Activated CD4-positive, alpha-beta T cell treated with anti-CD3 and anti-CD28 coated beads, Interleukin-2, amount 10 ng/mL, durations not matched to agents 7 days and 5 days (primary cell): ENCODE results near the gene MKNK2. TPM values are rescaled to one million over a fixed set of nuclear protein-coding genes. Genes with fewer than 3 reads are reported as not detected.

Source experiments
- CTCF ChIA-PET: fragments of 350-600 bp; sonication (Branson Sonifier 250); formaldehyde crosslinking; loops from one replicate; lab custom pipeline; 2021; ENCODE audit warnings: antibody characterized with exemption; lab: Charles Lee
- POLR2A ChIA-PET: fragments of 350-600 bp; sonication (Branson Sonifier 250); formaldehyde crosslinking; loops from one replicate; lab custom pipeline; 2021; ENCODE audit warnings: antibody characterized with exemption; lab: Charles Lee
- DNase-seq: peaks from one replicate; pipeline ENCODE4 v3.0.0-alpha.2; 2020
- H3K27ac Mint-ChIP-seq: one replicate; pipeline ENCODE4 v1.8.0; 2021; ENCODE audit warnings: mild to moderate bottlenecking, moderate library complexity, mixed read lengths
- H3K27me3 Mint-ChIP-seq: one replicate; pipeline ENCODE4 v1.8.0; 2021; ENCODE audit warnings: mixed read lengths
- H3K36me3 Mint-ChIP-seq: one replicate; pipeline ENCODE4 v1.8.0; 2021; ENCODE audit warnings: low read depth, mixed read lengths
- H3K4me1 Mint-ChIP-seq: one replicate; pipeline ENCODE4 v1.8.0; 2021; ENCODE audit warnings: mixed read lengths
- H3K4me3 Mint-ChIP-seq: one replicate; pipeline ENCODE4 v1.8.0; 2021; ENCODE audit warnings: mild to moderate bottlenecking, moderate library complexity, mixed read lengths
- H3K9me3 Mint-ChIP-seq: one replicate; pipeline ENCODE4 v1.8.0; 2021; ENCODE audit warnings: mixed read lengths
- total RNA-seq, 2 experiments: library from RNA; stranded (reverse); gene quantifications; one replicate each; pipeline ENCODE4 v1.2.3, GENCODE V29; 2021

The MKNK2 gene
- total RNA-seq, 2 experiments from 2014 or later, result 198 to 228 TPM

- Mint-ChIP-seq H3K4me1 (peaks cover 55% of the 10 kb centered on the region), H3K36me3 (peaks cover 6% of the 10 kb centered on the region), H3K27ac (peak overlapping the region; percentile 91), H3K4me3 (peak overlapping the region; percentile 68), H3K27me3 (no peaks in the 10 kb centered on the region), H3K9me3 (no peaks in the 10 kb centered on the region)
- peak; percentile 58 for DNase-seq
- ChIA-PET CTCF (interaction anchor here (0.8 to 1.7 kb wide), 10 partner anchors 9 to 194 kb away, joined by 3 to 12 read pairs (median 4); no protein-coding TSS in a partner anchor), POLR2A (interaction anchor here (0.5 to 1.4 kb wide), 4 partner anchors 10 to 143 kb away, joined by 3 to 9 read pairs (median 4); no protein-coding TSS in a partner anchor)
Measured at GRCh38 chr19:2051773-2052704, 995 bp upstream of the MKNK2 start.

- no peak for DNase-seq
- Mint-ChIP-seq H3K9me3 (no peaks in the 10 kb centered on the region), H3K36me3 (peaks cover 6% of the 10 kb centered on the region), H3K27ac (peak overlapping the region; percentile 82), H3K27me3 (no peaks in the 10 kb centered on the region), H3K4me1 (peaks cover 48% of the 10 kb centered on the region), H3K4me3 (peak overlapping the region; percentile 83)
- POLR2A ChIA-PET, result no interaction called here
- CTCF ChIA-PET, result no interaction called here
Measured at GRCh38 chr19:2050349-2050990, 574 bp downstream of the MKNK2 start.

DNA sequence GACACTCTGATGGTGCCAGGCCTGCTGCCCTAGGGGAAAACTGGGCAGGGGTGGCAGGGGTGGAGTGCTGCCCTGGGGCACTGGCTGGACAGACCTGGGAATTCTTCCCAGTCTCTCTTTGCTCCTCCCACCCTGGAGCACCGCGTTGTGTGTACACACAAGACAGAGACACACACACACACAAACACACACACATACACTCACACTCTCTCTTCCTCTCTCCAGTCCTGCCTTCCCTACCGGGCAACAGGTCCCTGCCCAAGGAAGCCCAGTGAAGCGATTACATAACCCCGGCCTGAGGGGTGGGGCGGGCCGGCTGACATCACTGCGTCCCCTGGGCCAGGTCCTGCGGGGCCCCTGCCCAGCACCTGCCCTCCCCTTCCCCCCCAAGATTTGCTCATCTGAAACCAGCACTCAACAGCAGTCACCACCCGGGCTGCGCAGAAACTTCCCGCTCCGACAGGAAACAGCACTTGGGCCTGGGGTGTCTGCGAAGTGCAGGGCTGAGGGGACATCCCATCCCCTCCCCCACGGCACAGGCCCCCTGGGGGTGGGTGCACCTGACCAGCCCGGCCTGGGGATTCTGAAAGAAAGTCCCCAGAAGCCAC lies 1.2 kb downstream of the MKNK2 start:
- DNase-seq, result peak; percentile 74
- Mint-ChIP-seq H3K36me3 (peaks cover 6% of the 10 kb centered on the region), H3K4me1 (peaks cover 44% of the 10 kb centered on the region), H3K9me3 (no peaks in the 10 kb centered on the region), H3K4me3 (peak overlapping the region; percentile 83), H3K27me3 (no peaks in the 10 kb centered on the region), H3K27ac (peak overlapping the region; percentile 82)
- ChIA-PET POLR2A (no interaction called here), CTCF (no interaction called here)

GRCh38 chr19:2048959-2049740 lies 1.9 kb downstream of the MKNK2 start:
- peak overlapping the region; percentile 83 for H3K4me3 Mint-ChIP-seq
- H3K27ac Mint-ChIP-seq, result peak overlapping the region; percentile 82
- POLR2A ChIA-PET, result no interaction called here
- H3K36me3 Mint-ChIP-seq, result peaks cover 6% of the 10 kb centered on the region
- peaks cover 40% of the 10 kb centered on the region for H3K4me1 Mint-ChIP-seq
- H3K9me3 Mint-ChIP-seq, result no peaks in the 10 kb centered on the region
- H3K27me3 Mint-ChIP-seq, result no peaks in the 10 kb centered on the region
- no peak for DNase-seq
- CTCF ChIA-PET, result interaction anchor here (0.6 to 1.7 kb wide), 3 partner anchors 17 to 79 kb away, joined by 3 to 5 read pairs (median 3); no protein-coding TSS in a partner anchor

GRCh38 chr19:2048104-2048958 lies 2.7 kb downstream of the MKNK2 start:
- Mint-ChIP-seq H3K27ac (peak overlapping the region; percentile 31), H3K4me3 (peak overlapping the region; percentile 83), H3K27me3 (no peaks in the 10 kb centered on the region), H3K36me3 (peaks cover 10% of the 10 kb centered on the region), H3K9me3 (no peaks in the 10 kb centered on the region), H3K4me1 (peaks cover 42% of the 10 kb centered on the region)
- CTCF ChIA-PET, result interaction anchor here (0.6 to 1.7 kb wide), 4 partner anchors 16 to 1259 kb away, joined by 3 to 5 read pairs (median 4); no protein-coding TSS in a partner anchor
- POLR2A ChIA-PET, result no interaction called here
- no peak for DNase-seq

- H3K27ac Mint-ChIP-seq, result no peak overlapping the region
- ChIA-PET POLR2A (no interaction called here), CTCF (interaction anchor here (1.7 kb wide), 1 partner anchor 15 kb away, joined by 5 read pairs; no protein-coding TSS in a partner anchor)
- peaks cover 11% of the 10 kb centered on the region for H3K36me3 Mint-ChIP-seq
- no peak for DNase-seq
- no peak overlapping the region for H3K4me3 Mint-ChIP-seq
- H3K9me3 Mint-ChIP-seq, result no peaks in the 10 kb centered on the region
- no peaks in the 10 kb centered on the region for H3K27me3 Mint-ChIP-seq
- H3K4me1 Mint-ChIP-seq, result peaks cover 48% of the 10 kb centered on the region
Measured at GRCh38 chr19:2047449-2048103, 3.5 kb downstream of the MKNK2 start.

GRCh38 chr19:2047076-2047448 lies 4.0 kb downstream of the MKNK2 start:
- H3K9me3 Mint-ChIP-seq, result no peaks in the 10 kb centered on the region
- H3K27me3 Mint-ChIP-seq, result no peaks in the 10 kb centered on the region
- no peak overlapping the region for H3K27ac Mint-ChIP-seq
- POLR2A ChIA-PET, result no interaction called here
- no peak for DNase-seq
- H3K4me1 Mint-ChIP-seq, result peaks cover 49% of the 10 kb centered on the region
- CTCF ChIA-PET, result interaction anchor here (1.7 kb wide), 1 partner anchor 15 kb away, joined by 5 read pairs; no protein-coding TSS in a partner anchor
- peaks cover 11% of the 10 kb centered on the region for H3K36me3 Mint-ChIP-seq
- H3K4me3 Mint-ChIP-seq, result no peak overlapping the region

GRCh38 chr19:2046046-2046907 lies 4.8 kb downstream of the MKNK2 start:
- H3K9me3 Mint-ChIP-seq, result no peaks in the 10 kb centered on the region
- no peaks in the 10 kb centered on the region for H3K27me3 Mint-ChIP-seq
- DNase-seq, result no peak
- ChIA-PET POLR2A (no interaction called here), CTCF (interaction anchor here (0.6 kb wide), 1 partner anchor 27 kb away, joined by 3 read pairs; no protein-coding TSS in a partner anchor)
- no peak overlapping the region for H3K4me3 Mint-ChIP-seq
- H3K36me3 Mint-ChIP-seq, result peaks cover 13% of the 10 kb centered on the region
- peaks cover 44% of the 10 kb centered on the region for H3K4me1 Mint-ChIP-seq
- no peak overlapping the region for H3K27ac Mint-ChIP-seq

GRCh38 chr19:2045501-2046045 lies 5.5 kb downstream of the MKNK2 start:
- Mint-ChIP-seq H3K27me3 (no peaks in the 10 kb centered on the region), H3K27ac (no peak overlapping the region), H3K36me3 (peaks cover 17% of the 10 kb centered on the region), H3K9me3 (no peaks in the 10 kb centered on the region), H3K4me3 (no peak overlapping the region), H3K4me1 (peaks cover 47% of the 10 kb centered on the region)
- ChIA-PET CTCF (interaction anchor here (0.6 kb wide), 1 partner anchor 26 kb away, joined by 3 read pairs; no protein-coding TSS in a partner anchor), POLR2A (no interaction called here)
- no peak for DNase-seq
